Measurements from ENCODE around the gene ADGRG1.

DNA sequence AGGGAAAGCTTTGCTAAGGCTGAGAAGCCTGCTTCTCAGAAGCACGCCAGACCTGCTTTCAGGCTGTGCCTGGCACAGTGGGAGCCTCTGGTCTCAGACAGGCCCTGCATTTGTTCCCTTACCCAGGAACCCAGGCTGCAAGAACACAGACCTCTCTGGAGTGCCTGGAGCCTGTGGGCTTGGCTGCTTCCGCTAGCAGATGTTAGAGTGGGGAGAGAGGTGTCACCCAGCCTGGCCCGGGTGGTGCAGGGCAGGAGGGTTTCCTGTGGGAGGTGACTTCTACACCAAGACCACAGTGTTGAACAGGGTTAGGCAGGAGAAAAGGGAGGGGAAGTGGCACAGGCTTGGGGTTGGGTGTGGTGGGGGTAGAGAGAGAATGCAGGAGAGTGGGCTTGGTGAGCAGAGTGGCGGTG is 35.8 kb upstream of the ADGRG1 start:
- TF ChIP-seq POLR2A (IDR thresholded peaks at IDR 0.05), result no peak
- TF ChIP-seq, protein P1, sequence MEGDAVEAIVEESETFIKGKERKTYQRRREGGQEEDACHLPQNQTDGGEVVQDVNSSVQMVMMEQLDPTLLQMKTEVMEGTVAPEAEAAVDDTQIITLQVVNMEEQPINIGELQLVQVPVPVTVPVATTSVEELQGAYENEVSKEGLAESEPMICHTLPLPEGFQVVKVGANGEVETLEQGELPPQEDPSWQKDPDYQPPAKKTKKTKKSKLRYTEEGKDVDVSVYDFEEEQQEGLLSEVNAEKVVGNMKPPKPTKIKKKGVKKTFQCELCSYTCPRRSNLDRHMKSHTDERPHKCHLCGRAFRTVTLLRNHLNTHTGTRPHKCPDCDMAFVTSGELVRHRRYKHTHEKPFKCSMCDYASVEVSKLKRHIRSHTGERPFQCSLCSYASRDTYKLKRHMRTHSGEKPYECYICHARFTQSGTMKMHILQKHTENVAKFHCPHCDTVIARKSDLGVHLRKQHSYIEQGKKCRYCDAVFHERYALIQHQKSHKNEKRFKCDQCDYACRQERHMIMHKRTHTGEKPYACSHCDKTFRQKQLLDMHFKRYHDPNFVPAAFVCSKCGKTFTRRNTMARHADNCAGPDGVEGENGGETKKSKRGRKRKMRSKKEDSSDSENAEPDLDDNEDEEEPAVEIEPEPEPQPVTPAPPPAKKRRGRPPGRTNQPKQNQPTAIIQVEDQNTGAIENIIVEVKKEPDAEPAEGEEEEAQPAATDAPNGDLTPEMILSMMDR (IDR thresholded peaks at IDR 0.05), result no peak
